AG10803 (cell line): ENCODE data around the gene BABAM2.
A peak's percentile ranks its signal among the peaks of the same experiment; 100 is the strongest.

ENCODE experiments used
- DNase-seq: peaks from one replicate; pipeline ENCODE4 v3.0.0; 2010; ENCODE audit warnings: low read depth
- H3K4me3 ChIP-seq: 2 replicates; pipeline ENCODE4 v1.5.1; 2011; ENCODE audit warnings: mild to moderate bottlenecking, low read length, control low read depth
- CTCF ChIP-seq: conservative IDR thresholded peaks from 2 replicates; pipeline ENCODE4 v1.5.1; 2011; ENCODE audit warnings: mild to moderate bottlenecking, low read length, control low read depth, inconsistent platforms

The BABAM2 gene

DNA sequence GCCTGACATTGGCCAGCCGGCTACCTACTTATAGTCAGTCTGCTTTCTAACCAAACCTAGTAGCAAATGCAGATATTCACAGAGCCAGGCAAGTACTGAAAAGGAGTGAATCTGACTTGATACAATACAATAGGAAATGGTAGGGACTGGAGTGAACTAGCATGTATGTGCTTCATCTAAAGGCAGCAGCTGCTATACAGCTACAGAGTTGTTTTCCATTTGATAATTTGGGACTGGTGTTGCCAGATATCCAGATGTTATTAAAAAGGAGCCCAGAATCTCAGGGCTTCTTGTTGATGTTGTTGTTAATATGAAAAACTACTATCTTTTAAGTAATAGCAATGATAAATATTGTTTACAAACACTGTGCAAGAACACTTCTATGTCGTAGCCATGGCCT, 159.4 kb downstream of the BABAM2 start:
- no peak for DNase-seq
- no peak overlapping the region for H3K4me3 ChIP-seq
- no peak for TF ChIP-seq CTCF

DNA sequence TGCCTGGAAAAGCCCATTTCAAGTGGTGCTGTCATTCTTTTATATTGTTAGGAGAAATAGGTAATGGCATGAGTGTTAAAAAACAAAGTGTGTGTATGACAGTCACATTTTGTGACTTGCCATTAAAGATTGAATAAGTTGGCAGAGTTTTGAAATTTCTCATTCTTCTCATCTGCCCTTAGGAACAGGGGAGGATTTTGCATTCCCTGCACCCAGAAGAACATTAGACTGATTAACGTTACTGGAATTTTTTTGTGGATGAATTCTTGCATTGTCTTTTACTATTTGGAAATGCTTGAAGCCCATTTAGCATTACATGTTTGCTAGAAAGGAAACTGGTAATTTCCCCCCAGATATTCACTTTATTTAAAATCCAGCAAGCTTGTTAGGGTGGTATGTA, 162.2 kb downstream of the BABAM2 start:
- H3K4me3 ChIP-seq = no peak overlapping the region
- TF ChIP-seq CTCF = no peak
- peak; percentile 76 for DNase-seq

GRCh38 chr2:28053597-28053996, 163.1 kb downstream of the BABAM2 start:
- H3K4me3 ChIP-seq = no peak overlapping the region
- no peak for TF ChIP-seq CTCF
- DNase-seq = no peak

DNA sequence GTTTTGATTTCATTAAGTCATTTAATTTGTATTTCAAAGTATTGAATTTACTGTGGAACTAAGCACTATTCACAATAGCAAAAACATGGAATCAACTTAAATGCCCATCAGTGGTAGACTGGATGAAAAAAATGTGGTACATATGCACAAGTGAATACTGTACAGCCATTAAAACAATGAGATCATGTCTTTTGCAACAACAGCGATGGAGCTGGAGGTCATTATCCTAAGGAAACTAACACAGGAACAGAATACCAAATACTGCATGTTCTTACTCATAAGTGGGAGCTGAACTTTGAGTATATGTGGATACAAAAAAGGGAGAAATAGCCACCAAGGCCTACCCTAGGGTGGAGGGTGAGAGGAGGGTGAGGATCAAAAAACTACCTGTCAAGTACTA, 164.4 kb downstream of the BABAM2 start:
- no peak overlapping the region for H3K4me3 ChIP-seq
- TF ChIP-seq CTCF = no peak
- DNase-seq = no peak

DNA sequence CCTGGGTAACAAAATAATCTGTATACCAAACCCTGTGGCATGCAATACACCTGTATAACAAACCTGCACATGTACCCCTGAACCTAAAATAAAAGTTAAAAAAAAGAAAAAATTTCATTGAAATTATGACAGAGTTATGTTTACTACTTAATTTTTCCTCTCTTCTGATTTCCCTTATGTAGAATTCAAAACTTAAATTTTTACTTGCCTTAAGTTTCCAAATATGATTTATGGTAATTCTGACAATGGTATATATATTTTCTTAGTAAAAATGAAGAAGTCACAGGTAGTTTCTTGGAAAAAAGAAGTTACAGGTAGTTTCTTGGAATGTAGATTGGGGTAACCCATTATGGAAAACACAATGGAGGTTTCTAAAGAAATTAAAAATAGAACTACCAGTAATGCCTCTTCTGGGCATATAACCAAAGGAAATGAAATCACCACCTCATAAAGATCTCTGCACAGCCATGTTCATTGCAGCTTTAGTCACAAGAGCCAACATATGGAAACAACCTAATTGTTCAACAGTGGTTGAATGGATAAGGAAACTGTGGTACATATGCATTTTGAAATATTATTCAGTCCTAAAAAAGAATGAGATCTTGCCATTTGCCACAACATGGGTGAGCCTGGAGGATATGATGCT, 164.9 kb downstream of the BABAM2 start:
- TF ChIP-seq CTCF = no peak
- no peak overlapping the region for H3K4me3 ChIP-seq
- no peak for DNase-seq

GRCh38 chr2:28058791-28059190, 168.3 kb downstream of the BABAM2 start:
- TF ChIP-seq CTCF = no peak
- no peak overlapping the region for H3K4me3 ChIP-seq
- no peak for DNase-seq

- TF ChIP-seq CTCF = no peak; the same call in 1 of the 2 replicates
- H3K4me3 ChIP-seq = no peak overlapping the region
These were observed 172.3 kb downstream of the BABAM2 start for GRCh38 chr2:28062867-28063266.

More at GRCh38 chr2:28062867-28063266, 172.3 kb downstream of the BABAM2 start:
- no peak for DNase-seq
